ENCODE results near the gene MVB12A. TPM values are rescaled to one million over a fixed set of nuclear protein-coding genes. Genes with fewer than 3 reads are reported as not detected.

The MVB12A gene
- total and polyA plus RNA-seq, 2 of the 8 experiments (the other 6 are each of a cell fraction or from before 2014, with no cell fraction given), result 37.9 to 76.6 TPM

DNA sequence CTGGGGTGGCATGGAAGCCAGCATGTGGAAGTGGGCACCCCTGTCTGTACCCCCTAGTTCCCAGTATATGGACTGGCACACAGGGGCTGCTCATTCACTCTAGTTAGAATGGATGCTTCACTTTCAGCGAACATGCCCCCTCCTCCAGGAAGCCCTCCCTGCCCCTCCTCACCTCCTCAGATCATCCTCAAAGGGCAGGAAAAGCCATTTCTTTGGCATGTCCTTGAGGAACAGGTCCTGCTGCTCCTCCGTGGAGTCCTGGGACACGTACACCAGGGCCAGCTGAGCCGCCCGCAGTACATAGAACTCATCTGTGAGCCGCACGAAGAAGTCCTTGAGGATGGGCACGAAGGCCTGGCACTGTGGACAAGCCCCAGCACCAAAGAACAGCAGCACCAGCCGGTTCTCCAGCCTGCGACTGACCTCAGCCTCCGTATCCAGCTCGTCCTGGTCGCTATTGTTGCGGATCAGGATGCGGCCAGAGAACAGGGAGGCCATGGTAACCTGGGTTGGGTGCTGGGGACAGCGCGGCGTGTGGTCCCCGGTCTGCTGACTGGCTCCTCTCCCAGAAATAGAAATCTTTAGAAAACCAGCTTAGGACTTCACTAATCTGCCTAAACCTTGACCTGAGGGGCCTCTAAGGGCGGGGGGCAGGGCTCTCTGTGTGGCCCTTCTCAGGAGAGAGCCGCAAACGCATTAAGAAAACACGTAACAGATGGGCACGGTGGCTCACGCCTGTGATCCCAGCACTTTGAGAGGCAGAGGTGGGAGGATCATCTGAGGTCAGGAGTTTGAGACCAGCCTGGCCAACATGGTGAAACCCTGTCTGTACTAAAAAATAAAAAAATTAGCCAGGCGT lies 40.8 kb downstream of the MVB12A start, which contains the start of gene NXNL1 (continued):
- no peak for TF ChIP-seq GTF2F1 (IDR thresholded peaks at IDR 0.05; ENCODE audit: borderline replicate concordance, low read depth, low read length)
- no peak for TF ChIP-seq JUN (IDR thresholded peaks at IDR 0.05; ENCODE audit: low read depth, low read length)
- TF ChIP-seq JUND (IDR thresholded peaks at IDR 0.05; ENCODE audit: low read length), result no peak
- TF ChIP-seq POLR2AphosphoS5 (IDR thresholded peaks at IDR 0.05; ENCODE audit: low read depth, low read length), result no peak
- TF ChIP-seq, protein P1, sequence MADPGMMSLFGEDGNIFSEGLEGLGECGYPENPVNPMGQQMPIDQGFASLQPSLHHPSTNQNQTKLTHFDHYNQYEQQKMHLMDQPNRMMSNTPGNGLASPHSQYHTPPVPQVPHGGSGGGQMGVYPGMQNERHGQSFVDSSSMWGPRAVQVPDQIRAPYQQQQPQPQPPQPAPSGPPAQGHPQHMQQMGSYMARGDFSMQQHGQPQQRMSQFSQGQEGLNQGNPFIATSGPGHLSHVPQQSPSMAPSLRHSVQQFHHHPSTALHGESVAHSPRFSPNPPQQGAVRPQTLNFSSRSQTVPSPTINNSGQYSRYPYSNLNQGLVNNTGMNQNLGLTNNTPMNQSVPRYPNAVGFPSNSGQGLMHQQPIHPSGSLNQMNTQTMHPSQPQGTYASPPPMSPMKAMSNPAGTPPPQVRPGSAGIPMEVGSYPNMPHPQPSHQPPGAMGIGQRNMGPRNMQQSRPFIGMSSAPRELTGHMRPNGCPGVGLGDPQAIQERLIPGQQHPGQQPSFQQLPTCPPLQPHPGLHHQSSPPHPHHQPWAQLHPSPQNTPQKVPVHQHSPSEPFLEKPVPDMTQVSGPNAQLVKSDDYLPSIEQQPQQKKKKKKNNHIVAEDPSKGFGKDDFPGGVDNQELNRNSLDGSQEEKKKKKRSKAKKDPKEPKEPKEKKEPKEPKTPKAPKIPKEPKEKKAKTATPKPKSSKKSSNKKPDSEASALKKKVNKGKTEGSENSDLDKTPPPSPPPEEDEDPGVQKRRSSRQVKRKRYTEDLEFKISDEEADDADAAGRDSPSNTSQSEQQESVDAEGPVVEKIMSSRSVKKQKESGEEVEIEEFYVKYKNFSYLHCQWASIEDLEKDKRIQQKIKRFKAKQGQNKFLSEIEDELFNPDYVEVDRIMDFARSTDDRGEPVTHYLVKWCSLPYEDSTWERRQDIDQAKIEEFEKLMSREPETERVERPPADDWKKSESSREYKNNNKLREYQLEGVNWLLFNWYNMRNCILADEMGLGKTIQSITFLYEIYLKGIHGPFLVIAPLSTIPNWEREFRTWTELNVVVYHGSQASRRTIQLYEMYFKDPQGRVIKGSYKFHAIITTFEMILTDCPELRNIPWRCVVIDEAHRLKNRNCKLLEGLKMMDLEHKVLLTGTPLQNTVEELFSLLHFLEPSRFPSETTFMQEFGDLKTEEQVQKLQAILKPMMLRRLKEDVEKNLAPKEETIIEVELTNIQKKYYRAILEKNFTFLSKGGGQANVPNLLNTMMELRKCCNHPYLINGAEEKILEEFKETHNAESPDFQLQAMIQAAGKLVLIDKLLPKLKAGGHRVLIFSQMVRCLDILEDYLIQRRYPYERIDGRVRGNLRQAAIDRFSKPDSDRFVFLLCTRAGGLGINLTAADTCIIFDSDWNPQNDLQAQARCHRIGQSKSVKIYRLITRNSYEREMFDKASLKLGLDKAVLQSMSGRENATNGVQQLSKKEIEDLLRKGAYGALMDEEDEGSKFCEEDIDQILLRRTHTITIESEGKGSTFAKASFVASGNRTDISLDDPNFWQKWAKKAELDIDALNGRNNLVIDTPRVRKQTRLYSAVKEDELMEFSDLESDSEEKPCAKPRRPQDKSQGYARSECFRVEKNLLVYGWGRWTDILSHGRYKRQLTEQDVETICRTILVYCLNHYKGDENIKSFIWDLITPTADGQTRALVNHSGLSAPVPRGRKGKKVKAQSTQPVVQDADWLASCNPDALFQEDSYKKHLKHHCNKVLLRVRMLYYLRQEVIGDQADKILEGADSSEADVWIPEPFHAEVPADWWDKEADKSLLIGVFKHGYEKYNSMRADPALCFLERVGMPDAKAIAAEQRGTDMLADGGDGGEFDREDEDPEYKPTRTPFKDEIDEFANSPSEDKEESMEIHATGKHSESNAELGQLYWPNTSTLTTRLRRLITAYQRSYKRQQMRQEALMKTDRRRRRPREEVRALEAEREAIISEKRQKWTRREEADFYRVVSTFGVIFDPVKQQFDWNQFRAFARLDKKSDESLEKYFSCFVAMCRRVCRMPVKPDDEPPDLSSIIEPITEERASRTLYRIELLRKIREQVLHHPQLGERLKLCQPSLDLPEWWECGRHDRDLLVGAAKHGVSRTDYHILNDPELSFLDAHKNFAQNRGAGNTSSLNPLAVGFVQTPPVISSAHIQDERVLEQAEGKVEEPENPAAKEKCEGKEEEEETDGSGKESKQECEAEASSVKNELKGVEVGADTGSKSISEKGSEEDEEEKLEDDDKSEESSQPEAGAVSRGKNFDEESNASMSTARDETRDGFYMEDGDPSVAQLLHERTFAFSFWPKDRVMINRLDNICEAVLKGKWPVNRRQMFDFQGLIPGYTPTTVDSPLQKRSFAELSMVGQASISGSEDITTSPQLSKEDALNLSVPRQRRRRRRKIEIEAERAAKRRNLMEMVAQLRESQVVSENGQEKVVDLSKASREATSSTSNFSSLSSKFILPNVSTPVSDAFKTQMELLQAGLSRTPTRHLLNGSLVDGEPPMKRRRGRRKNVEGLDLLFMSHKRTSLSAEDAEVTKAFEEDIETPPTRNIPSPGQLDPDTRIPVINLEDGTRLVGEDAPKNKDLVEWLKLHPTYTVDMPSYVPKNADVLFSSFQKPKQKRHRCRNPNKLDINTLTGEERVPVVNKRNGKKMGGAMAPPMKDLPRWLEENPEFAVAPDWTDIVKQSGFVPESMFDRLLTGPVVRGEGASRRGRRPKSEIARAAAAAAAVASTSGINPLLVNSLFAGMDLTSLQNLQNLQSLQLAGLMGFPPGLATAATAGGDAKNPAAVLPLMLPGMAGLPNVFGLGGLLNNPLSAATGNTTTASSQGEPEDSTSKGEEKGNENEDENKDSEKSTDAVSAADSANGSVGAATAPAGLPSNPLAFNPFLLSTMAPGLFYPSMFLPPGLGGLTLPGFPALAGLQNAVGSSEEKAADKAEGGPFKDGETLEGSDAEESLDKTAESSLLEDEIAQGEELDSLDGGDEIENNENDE (IDR thresholded peaks at IDR 0.05; ENCODE audit: insufficient replicate concordance, low read length), result no peak
- no peak for TF ChIP-seq BACH1 (IDR thresholded peaks at IDR 0.05; ENCODE audit: low read length)
- TF ChIP-seq CBX8 (IDR thresholded peaks at IDR 0.05; ENCODE audit: borderline replicate concordance, low read depth, low read length), result no peak
- TF ChIP-seq, protein P2, sequence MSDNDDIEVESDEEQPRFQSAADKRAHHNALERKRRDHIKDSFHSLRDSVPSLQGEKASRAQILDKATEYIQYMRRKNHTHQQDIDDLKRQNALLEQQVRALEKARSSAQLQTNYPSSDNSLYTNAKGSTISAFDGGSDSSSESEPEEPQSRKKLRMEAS (IDR thresholded peaks at IDR 0.05), result no peak
- TF ChIP-seq SP1 (IDR thresholded peaks at IDR 0.05; ENCODE audit: low read depth, low read length), result no peak
- TF ChIP-seq GABPA (IDR thresholded peaks at IDR 0.05; ENCODE audit: borderline replicate concordance, insufficient read depth, low read length), result no peak
